K562 (cell line): Measurements from ENCODE around the gene HNRNPF. TPM values are rescaled to one million over a fixed set of nuclear protein-coding genes. Genes with fewer than 3 reads are reported as not detected.

Experiments
- LARP7 ChIP-seq: fragments of 450-650 bp; IDR thresholded peaks from 2 replicates; pipeline ENCODE4 v1.6.1; 2016
- NR3C1 ChIP-seq: sonication (generic); formaldehyde crosslinking; IDR thresholded peaks from 2 replicates; pipeline ENCODE4 v1.8.1; 2022; ENCODE audit warnings: missing genetic modification reagents
- SRSF3 ChIP-seq: fragments of 200-400 bp; formaldehyde crosslinking; IDR thresholded peaks from 2 replicates; pipeline ENCODE4 v1.6.1; 2016; ENCODE audit warnings: mild to moderate bottlenecking, low read length, moderate library complexity; ENCODE audit not compliant: insufficient read depth
- ZBTB33 ChIP-seq: sonication (generic); formaldehyde crosslinking; IDR thresholded peaks from 2 replicates; pipeline ENCODE4 v1.8.1; 2023; ENCODE audit warnings: mild to moderate bottlenecking, missing genetic modification reagents
- ZNF124 ChIP-seq: sonication (generic); formaldehyde crosslinking; IDR thresholded peaks from 2 replicates; pipeline ENCODE4 v1.8.1; 2022; ENCODE audit warnings: missing genetic modification reagents
- ZNF592 ChIP-seq: fragments of 450-650 bp; IDR thresholded peaks from 2 replicates; pipeline ENCODE4 v1.6.1; 2017; ENCODE audit warnings: antibody characterized with exemption, mild to moderate bottlenecking
- ZNF76 ChIP-seq: fragments of 250-450 bp; sonication (Bioruptor Pico); IDR thresholded peaks from 2 replicates; pipeline ENCODE4 v1.4.0; 2020; ENCODE audit warnings: mild to moderate bottlenecking, moderate library complexity, borderline replicate concordance
- polyA plus RNA-seq, 8 experiments: library from polyadenylated mRNA; depleted of rRNA in 4 of 8; stranded (reverse) in 5 of 8; unstranded in 3 of 8; fragments of >200 nt; fragmentation: Nextera tagmentation in 2 of 8; fragmentation: Illumina TruSeq in 1 of 8; extraction: Ambion mirVana in 2 of 8; extraction: Trizol in 1 of 8; gene quantifications; 2 replicates each; pipeline versions ENCODE4 v1.2.1 to v1.2.3, GENCODE V29; 2011 to 2014; ENCODE audit warnings: inconsistent platforms in 1 of 8, missing spikeins in 1 of 8
- total RNA-seq, 7 experiments: library from RNA; depleted of rRNA in 6 of 7; stranded (reverse); fragments of >200 nt in 6 of 7; fragmentation: Illumina TruSeq in 2 of 7; extraction: Trizol in 2 of 7; gene quantifications; 2 replicates each; pipeline versions ENCODE4 v1.2.1 to v1.2.3, GENCODE V29; 2011 to 2021; ENCODE audit warnings: low replicate concordance in 1 of 7
- TF ChIP-seq, protein P1 (sequence below): fragments of 450-650 bp; IDR thresholded peaks from one replicate; pipeline ENCODE4 v1.6.1; 2018; ENCODE audit warnings: mild to moderate bottlenecking, moderate library complexity; ENCODE audit not compliant: partially characterized antibody

HNRNPF gene
- total and polyA plus RNA-seq, 9 of the 15 experiments (the other 6 are each of a cell fraction or from before 2014, with no cell fraction given) = 192 to 489 (median 416) TPM

GRCh38 chr10:43380610-43381222, 28.3 kb downstream of the HNRNPF start (continued):
- peak; percentile 59; the same call in 1 of the 2 replicates for TF ChIP-seq ZNF592
- TF ChIP-seq ZBTB33 (CRISPR knock-in tag) = no peak
- TF ChIP-seq LARP7 = peak; percentile 71; the same call in 1 of the 2 replicates
- no peak for TF ChIP-seq NR3C1
- no peak for TF ChIP-seq SRSF3
- TF ChIP-seq ZNF124 = no peak
- TF ChIP-seq ZNF76 (CRISPR knock-in tag) = no peak
- TF ChIP-seq, protein P1, sequence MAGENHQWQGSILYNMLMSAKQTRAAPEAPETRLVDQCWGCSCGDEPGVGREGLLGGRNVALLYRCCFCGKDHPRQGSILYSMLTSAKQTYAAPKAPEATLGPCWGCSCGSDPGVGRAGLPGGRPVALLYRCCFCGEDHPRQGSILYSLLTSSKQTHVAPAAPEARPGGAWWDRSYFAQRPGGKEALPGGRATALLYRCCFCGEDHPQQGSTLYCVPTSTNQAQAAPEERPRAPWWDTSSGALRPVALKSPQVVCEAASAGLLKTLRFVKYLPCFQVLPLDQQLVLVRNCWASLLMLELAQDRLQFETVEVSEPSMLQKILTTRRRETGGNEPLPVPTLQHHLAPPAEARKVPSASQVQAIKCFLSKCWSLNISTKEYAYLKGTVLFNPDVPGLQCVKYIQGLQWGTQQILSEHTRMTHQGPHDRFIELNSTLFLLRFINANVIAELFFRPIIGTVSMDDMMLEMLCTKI = no peak
